Activated gamma-delta T cell treated with anti-CD3 and anti-CD28 coated beads, Interleukin-2, amount 50 U/mL, for 16 hours (primary cell): ENCODE data around the gene SLAMF7.

ENCODE experiments used
- DNase-seq: peaks from one replicate; pipeline ENCODE4 v3.0.0-alpha.2; 2020; ENCODE audit warnings: low read depth

Gene SLAMF7

GRCh38 chr1:160745551-160745950 lies 6.5 kb downstream of the SLAMF7 start:
- DNase-seq, result no peak

GRCh38 chr1:160746836-160747500 lies 7.9 kb downstream of the SLAMF7 start:
- no peak for DNase-seq

GRCh38 chr1:160747717-160748116 lies 8.7 kb downstream of the SLAMF7 start:
- DNase-seq, result no peak

- no peak for DNase-seq
Measured at GRCh38 chr1:160748181-160748877, 9.3 kb downstream of the SLAMF7 start.

- DNase-seq, result no peak
Measured at GRCh38 chr1:160748878-160749269, 9.8 kb downstream of the SLAMF7 start.

- no peak for DNase-seq
Measured at GRCh38 chr1:160750608-160751007, 11.6 kb downstream of the SLAMF7 start.

GRCh38 chr1:160752406-160752805 lies 13.4 kb downstream of the SLAMF7 start:
- no peak for DNase-seq

- DNase-seq, result no peak
Measured at GRCh38 chr1:160752924-160753323, 13.9 kb downstream of the SLAMF7 start.

GRCh38 chr1:160753594-160753993 lies 14.5 kb downstream of the SLAMF7 start:
- DNase-seq, result no peak

GRCh38 chr1:160755461-160755860 lies 16.4 kb downstream of the SLAMF7 start:
- DNase-seq, result no peak

GRCh38 chr1:160755911-160756848 lies 17.1 kb downstream of the SLAMF7 start:
- no peak for DNase-seq

- no peak for DNase-seq
Measured at GRCh38 chr1:160756849-160757201, 17.8 kb downstream of the SLAMF7 start.

- DNase-seq, result no peak
Measured at GRCh38 chr1:160758521-160758920, 19.5 kb downstream of the SLAMF7 start.

- DNase-seq, result no peak
Measured at GRCh38 chr1:160759740-160760139, 20.7 kb downstream of the SLAMF7 start.

GRCh38 chr1:160761046-160761445 lies 22.0 kb downstream of the SLAMF7 start:
- no peak for DNase-seq

GRCh38 chr1:160761886-160762285 lies 22.8 kb downstream of the SLAMF7 start:
- DNase-seq, result no peak

GRCh38 chr1:160763993-160764392 lies 24.9 kb downstream of the SLAMF7 start:
- no peak for DNase-seq

GRCh38 chr1:160767395-160768294 lies 28.6 kb downstream of the SLAMF7 start:
- DNase-seq, result no peak

GRCh38 chr1:160768295-160768657 lies 29.2 kb downstream of the SLAMF7 start:
- DNase-seq, result peak; percentile 80

GRCh38 chr1:160772331-160772730 lies 33.3 kb downstream of the SLAMF7 start:
- no peak for DNase-seq

GRCh38 chr1:160773093-160773492 lies 34.0 kb downstream of the SLAMF7 start:
- DNase-seq, result no peak
